OCI-LY7 (cell line): ENCODE data around the gene GOT1. TPM values are rescaled to one million over a fixed set of nuclear protein-coding genes. Genes with fewer than 3 reads are reported as not detected.

ENCODE experiments used
- BruUV-seq: library from RNA; stranded (reverse); fragments of 400-500 nt; replicated peaks from 2 replicates; lab custom pipeline; 2021; lab: Mats Ljungman, UMichigan
- CTCF ChIA-PET: fragments of 300-600 bp; sonication (Branson Sonifier 250); formaldehyde crosslinking; loops from one replicate; lab custom pipeline; 2022; ENCODE audit warnings: antibody characterized with exemption; ENCODE audit not compliant: unreplicated experiment; lab: Charles Lee
- POLR2A ChIA-PET: fragments of 300-600 bp; sonication (Branson Sonifier 250); formaldehyde crosslinking; loops from one replicate; lab custom pipeline; 2022; ENCODE audit warnings: antibody characterized with exemption; lab: Charles Lee
- DNase-seq: peaks from one replicate; pipeline ENCODE4 v3.0.0-alpha.2; 2015; ENCODE audit warnings: low spot score
- H2AFZ ChIP-seq: fragments of 200-600 bp; sonication (generic), shearing (Covaris generic); 2 replicates; pipeline ENCODE4 v1.6.1; 2014; ENCODE audit warnings: mild to moderate bottlenecking, antibody characterized with exemption, low read length, moderate library complexity
- H3K27ac ChIP-seq: fragments of 200-600 bp; sonication (generic); 2 replicates; pipeline ENCODE4 v1.5.1; 2014; ENCODE audit warnings: mixed run types, low read depth, mild to moderate bottlenecking, moderate library complexity, low read length, inconsistent platforms; ENCODE audit not compliant: poor library complexity, severe bottlenecking
- H3K36me3 ChIP-seq: fragments of 200-600 bp; sonication (generic); 2 replicates; pipeline ENCODE4 v1.6.1; 2014; ENCODE audit warnings: mild to moderate bottlenecking, antibody characterized with exemption, low read length, moderate library complexity, mixed read lengths; ENCODE audit not compliant: insufficient read depth
- H3K4me1 ChIP-seq: fragments of 200-600 bp; sonication (generic); 2 replicates; pipeline ENCODE4 v1.5.1; 2014; ENCODE audit warnings: mild to moderate bottlenecking, low read length; ENCODE audit not compliant: insufficient read depth, poor library complexity, severe bottlenecking
- H3K4me2 ChIP-seq: fragments of 200-600 bp; sonication (generic); 2 replicates; pipeline ENCODE4 v1.6.1; 2014; ENCODE audit warnings: mild to moderate bottlenecking, low read length
- H3K4me3 ChIP-seq: fragments of 200-600 bp; sonication (generic); 2 replicates; pipeline ENCODE4 v1.5.1; 2014; ENCODE audit warnings: mild to moderate bottlenecking, low read depth, low read length; ENCODE audit not compliant: poor library complexity, severe bottlenecking
- H3K79me2 ChIP-seq: fragments of 200-600 bp; sonication (generic); 2 replicates; pipeline ENCODE4 v1.6.1; 2016; ENCODE audit warnings: low read depth, mild to moderate bottlenecking, low read length, moderate library complexity, mixed read lengths; ENCODE audit not compliant: insufficient read depth
- H3K9me2 ChIP-seq: fragments of 200-600 bp; sonication (generic); 2 replicates; pipeline ENCODE4 v1.6.1; 2016; ENCODE audit warnings: mild to moderate bottlenecking, low read length, mixed read lengths; ENCODE audit not compliant: insufficient read depth
- H3K9me3 ChIP-seq: fragments of 200-600 bp; sonication (generic); 2 replicates; pipeline ENCODE4 v1.6.1; 2014; ENCODE audit warnings: mild to moderate bottlenecking, mixed run types, low read length, mixed read lengths
- H4K20me1 ChIP-seq: fragments of 200-600 bp; sonication (generic); 2 replicates; pipeline ENCODE4 v1.6.1; 2014; ENCODE audit warnings: mild to moderate bottlenecking, antibody characterized with exemption, low read length, moderate library complexity, mixed read lengths; ENCODE audit not compliant: insufficient read depth
- EZH2phosphoT487 ChIP-seq: fragments of 200-600 bp; sonication (generic); IDR thresholded peaks from 2 replicates; pipeline ENCODE4 v1.6.1; 2018; ENCODE audit warnings: low read depth, borderline replicate concordance, mild to moderate bottlenecking, mixed run types, antibody characterized with exemption, low read length, moderate library complexity, mixed read lengths
- intact Hi-C: fragments of 100-400 bp; cut with micrococcal nuclease; formaldehyde crosslinking; loops from one replicate; pipeline ENCODE4 v1.10.0; 2022; ENCODE audit not compliant: unreplicated experiment
- total RNA-seq, 2 experiments: library from RNA; depleted of rRNA in 1 of 2; stranded (reverse); fragments of >200 nt in 1 of 2; shearing (Covaris generic) in 1 of 2; gene quantifications; 2 replicates each; pipeline ENCODE4 v1.2.3, GENCODE V29; 2014 to 2022
- TF ChIP-seq, protein P1 (sequence below): fragments of 200-600 bp; sonication (generic); conservative IDR thresholded peaks from 2 replicates; pipeline ENCODE4 v1.5.1; 2014; ENCODE audit warnings: mild to moderate bottlenecking, antibody characterized with exemption, low read length, moderate library complexity, mixed read lengths

GOT1 gene
- total RNA-seq, 2 experiments from 2014 or later = 26.4 to 50.4 TPM

DNA sequence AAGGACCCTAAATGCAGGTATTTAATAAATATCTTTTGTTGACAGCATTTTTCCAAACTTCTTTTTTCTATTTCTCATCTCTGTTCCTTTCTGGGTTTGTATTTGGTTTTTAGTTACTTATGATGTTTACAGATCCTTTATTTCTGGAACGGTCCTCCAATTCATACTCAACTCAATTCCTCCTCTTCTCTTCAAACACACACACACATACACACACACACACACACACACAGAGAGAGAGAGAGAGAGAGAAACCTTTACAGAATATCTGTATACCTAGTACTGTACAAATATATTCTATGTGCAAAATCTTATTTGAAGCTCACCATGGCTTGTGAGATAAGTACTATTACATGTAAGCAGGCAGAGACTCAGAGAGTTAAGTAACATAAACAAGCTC, 21.6 kb upstream of the GOT1 start:
- H3K79me2 ChIP-seq = no peaks in the 10 kb centered on the region
- H2AFZ ChIP-seq = no peak overlapping the region
- H3K9me3 ChIP-seq = no peaks in the 10 kb centered on the region
- no TSS peak for BruUV-seq
- no peak overlapping the region for H3K27ac ChIP-seq
- no peaks in the 10 kb centered on the region for H3K4me1 ChIP-seq
- no peaks in the 10 kb centered on the region for H3K9me2 ChIP-seq
- no peak overlapping the region for H3K4me3 ChIP-seq
- no peak for TF ChIP-seq EZH2phosphoT487
- TF ChIP-seq, protein P1, sequence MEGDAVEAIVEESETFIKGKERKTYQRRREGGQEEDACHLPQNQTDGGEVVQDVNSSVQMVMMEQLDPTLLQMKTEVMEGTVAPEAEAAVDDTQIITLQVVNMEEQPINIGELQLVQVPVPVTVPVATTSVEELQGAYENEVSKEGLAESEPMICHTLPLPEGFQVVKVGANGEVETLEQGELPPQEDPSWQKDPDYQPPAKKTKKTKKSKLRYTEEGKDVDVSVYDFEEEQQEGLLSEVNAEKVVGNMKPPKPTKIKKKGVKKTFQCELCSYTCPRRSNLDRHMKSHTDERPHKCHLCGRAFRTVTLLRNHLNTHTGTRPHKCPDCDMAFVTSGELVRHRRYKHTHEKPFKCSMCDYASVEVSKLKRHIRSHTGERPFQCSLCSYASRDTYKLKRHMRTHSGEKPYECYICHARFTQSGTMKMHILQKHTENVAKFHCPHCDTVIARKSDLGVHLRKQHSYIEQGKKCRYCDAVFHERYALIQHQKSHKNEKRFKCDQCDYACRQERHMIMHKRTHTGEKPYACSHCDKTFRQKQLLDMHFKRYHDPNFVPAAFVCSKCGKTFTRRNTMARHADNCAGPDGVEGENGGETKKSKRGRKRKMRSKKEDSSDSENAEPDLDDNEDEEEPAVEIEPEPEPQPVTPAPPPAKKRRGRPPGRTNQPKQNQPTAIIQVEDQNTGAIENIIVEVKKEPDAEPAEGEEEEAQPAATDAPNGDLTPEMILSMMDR = no peak
- DNase-seq = no peak
- intact Hi-C loops = no loop called here
- H3K4me2 ChIP-seq = no peak overlapping the region
- no peaks in the 10 kb centered on the region for H4K20me1 ChIP-seq
- ChIA-PET POLR2A (interaction anchor here (0.6 to 1.5 kb wide), 4 partner anchors 12 to 1718 kb away, joined by 3 to 9 read pairs (median 4); no protein-coding TSS in a partner anchor), CTCF (no interaction called here)
- H3K36me3 ChIP-seq = no peaks in the 10 kb centered on the region

DNA sequence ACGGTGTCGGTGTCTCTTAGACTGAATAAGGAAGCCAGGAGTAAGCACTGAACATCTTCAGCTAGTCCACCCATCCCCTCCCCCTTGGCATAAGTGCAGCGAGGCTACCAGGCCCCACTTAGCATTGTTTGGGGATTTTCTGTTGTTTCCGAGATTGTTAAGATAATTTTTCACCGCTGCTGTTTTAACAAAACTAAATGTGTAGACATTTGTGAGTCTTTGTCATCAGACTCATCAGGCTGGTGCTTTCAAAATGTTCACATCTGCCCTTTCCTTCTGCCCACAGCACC, 21.0 kb upstream of the GOT1 start:
- Histone ChIP-seq H4K20me1 (no peaks in the 10 kb centered on the region), H3K27ac (no peak overlapping the region), H3K4me2 (no peak overlapping the region), H3K4me3 (no peak overlapping the region), H3K9me2 (no peaks in the 10 kb centered on the region), H3K9me3 (no peaks in the 10 kb centered on the region), H3K79me2 (no peaks in the 10 kb centered on the region), H3K36me3 (no peaks in the 10 kb centered on the region), H3K4me1 (no peaks in the 10 kb centered on the region), H2AFZ (no peak overlapping the region)
- TF ChIP-seq, protein P1 = no peak
- TF ChIP-seq EZH2phosphoT487 = no peak
- DNase-seq = no peak
- BruUV-seq = no TSS peak
- POLR2A ChIA-PET = interaction anchor here (0.6 kb wide), 1 partner anchor 1718 kb away, joined by 3 read pairs; no protein-coding TSS in a partner anchor
- intact Hi-C loops = no loop called here
- CTCF ChIA-PET = no interaction called here

DNA sequence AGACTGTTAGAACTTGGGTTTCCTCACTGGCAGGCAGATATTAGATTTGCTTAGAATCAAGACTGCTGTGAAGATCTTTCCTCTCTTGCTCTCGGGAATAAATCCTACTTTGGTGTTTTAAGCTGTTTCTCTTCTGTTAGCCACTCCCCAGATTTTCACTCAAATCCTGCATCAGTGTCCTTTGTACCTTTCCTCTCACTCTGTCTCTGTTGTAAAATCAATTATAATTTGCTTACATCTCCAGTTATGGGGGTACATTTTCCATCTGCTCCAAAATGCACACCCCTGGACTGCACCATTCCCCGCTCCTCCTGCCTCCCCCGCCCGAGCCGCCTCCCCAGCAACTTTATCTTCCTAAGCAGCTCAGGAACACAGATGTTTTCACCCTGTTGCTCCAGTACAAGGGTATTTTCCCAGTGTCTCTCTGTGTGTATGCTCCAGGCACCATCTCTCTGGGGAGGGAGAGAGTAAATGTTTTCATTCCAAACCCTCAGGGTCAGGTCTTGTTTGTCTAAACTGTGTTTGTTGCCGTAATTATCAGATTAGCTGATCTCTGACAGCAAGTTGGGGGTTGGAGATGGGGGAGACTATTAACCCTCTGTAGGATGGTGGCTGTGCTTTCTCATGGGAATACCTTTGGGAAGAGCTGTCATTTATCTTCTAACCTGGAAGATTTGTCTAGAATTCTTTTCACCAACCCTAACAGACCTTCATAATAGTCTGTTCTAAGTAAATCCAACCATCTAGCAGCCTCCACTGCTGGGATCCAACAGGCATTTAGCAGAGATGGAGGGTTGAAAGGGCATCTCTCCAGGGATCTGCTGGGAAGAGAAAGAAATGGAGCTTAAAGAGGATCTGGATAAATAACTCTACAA, 20.4 kb upstream of the GOT1 start:
- no peak overlapping the region for H2AFZ ChIP-seq
- DNase-seq = no peak
- no peaks in the 10 kb centered on the region for H3K9me2 ChIP-seq
- H3K36me3 ChIP-seq = no peaks in the 10 kb centered on the region
- POLR2A ChIA-PET = interaction anchor here (0.6 to 0.8 kb wide), 4 partner anchors 8 to 1719 kb away, joined by 3 to 4 read pairs (median 3); no protein-coding TSS in a partner anchor
- TF ChIP-seq EZH2phosphoT487 = no peak
- TF ChIP-seq, protein P1 = no peak
- no peaks in the 10 kb centered on the region for H4K20me1 ChIP-seq
- H3K27ac ChIP-seq = no peak overlapping the region
- no peaks in the 10 kb centered on the region for H3K4me1 ChIP-seq
- CTCF ChIA-PET = no interaction called here
- no TSS peak for BruUV-seq
- intact Hi-C loops = no loop called here
- H3K4me3 ChIP-seq = no peak overlapping the region
- H3K79me2 ChIP-seq = no peaks in the 10 kb centered on the region
- no peak overlapping the region for H3K4me2 ChIP-seq
- H3K9me3 ChIP-seq = no peaks in the 10 kb centered on the region
